Natural killer cell (primary cell): ENCODE measurements around the gene FRY. TPM values are rescaled to one million over a fixed set of nuclear protein-coding genes. Genes with fewer than 3 reads are reported as not detected.
A peak's percentile ranks its signal among the peaks of the same experiment; 100 is the strongest.

Experiments used
- ATAC-seq, 3 donors: fragments of 150-1000 bp in 2 of 3; fragments of 200-7000 bp in 1 of 3; cut with Tn5 transposase; 1 replicate in 1 of 3; 2 replicates in 2 of 3; pipeline ENCODE4 v1.10.0; 2021; ENCODE audit warnings: mild to moderate bottlenecking in 2 of 3, moderate library complexity in 2 of 3
- DNase-seq, 2 donors: peaks; one replicate each; pipeline versions ENCODE4 v3.0.0 to v3.0.0-alpha.2; 2013 to 2021; ENCODE audit warnings: mixed read lengths in 1 of 2
- H3K27ac ChIP-seq: one replicate; pipeline ENCODE4 v1.5.1; 2013; ENCODE audit warnings: mild to moderate bottlenecking, low read length
- H3K27me3 ChIP-seq: one replicate; pipeline ENCODE4 v1.6.1; 2013; ENCODE audit warnings: low read length; ENCODE audit not compliant: control insufficient read depth, insufficient read depth
- H3K36me3 ChIP-seq: one replicate; pipeline ENCODE4 v1.6.1; 2013; ENCODE audit warnings: low read length; ENCODE audit not compliant: control insufficient read depth, insufficient read depth
- H3K4me1 ChIP-seq: one replicate; pipeline ENCODE4 v1.6.1; 2013; ENCODE audit warnings: low read length; ENCODE audit not compliant: control insufficient read depth, insufficient read depth
- H3K4me3 ChIP-seq: one replicate; pipeline ENCODE4 v1.5.1; 2013; ENCODE audit warnings: low read length
- H3K9me3 ChIP-seq: one replicate; pipeline ENCODE4 v1.6.1; 2013; ENCODE audit warnings: low read length; ENCODE audit not compliant: control insufficient read depth, insufficient read depth
- H3K27ac Mint-ChIP-seq, 2 donors: one replicate each; pipeline ENCODE4 v1.8.0; 2022; ENCODE audit warnings: mild to moderate bottlenecking in 2 of 2, mixed read lengths in 2 of 2, moderate library complexity in 1 of 2
- H3K27me3 Mint-ChIP-seq, 2 donors: one replicate each; pipeline ENCODE4 v1.8.0; 2022; ENCODE audit warnings: low read depth in 2 of 2, mixed read lengths in 2 of 2
- H3K36me3 Mint-ChIP-seq: one replicate; pipeline ENCODE4 v1.8.0; 2022; ENCODE audit warnings: mixed read lengths
- H3K4me1 Mint-ChIP-seq, 2 donors: one replicate each; pipeline ENCODE4 v1.8.0; 2022; ENCODE audit warnings: mixed read lengths in 2 of 2
- H3K4me3 Mint-ChIP-seq: one replicate; pipeline ENCODE4 v1.8.0; 2022; ENCODE audit warnings: mild to moderate bottlenecking, moderate library complexity, mixed read lengths
- H3K9me3 Mint-ChIP-seq, 2 donors: one replicate each; pipeline ENCODE4 v1.8.0; 2022; ENCODE audit warnings: mixed read lengths in 2 of 2
- CTCF ChIP-seq: fragments of 200-600 bp; IDR thresholded peaks from one replicate; pipeline ENCODE4 v1.8.0; 2022; ENCODE audit warnings: antibody characterized with exemption
- WGBS: methylation state at CpG from one replicate; pipeline ENCODE4 v1.1.7; 2013; ENCODE audit warnings: missing lambda C conversion rate; ENCODE audit not compliant: insufficient coverage; 5-methylcytosine and 5-hydroxymethylcytosine counted together
- intact Hi-C: fragments of 100-400 bp; cut with micrococcal nuclease; formaldehyde crosslinking; loops from one replicate; pipeline ENCODE4 v1.14.2; 2022
- total RNA-seq, 4 donors: library from RNA; stranded (reverse); fragments of 120-200 nt in 1 of 4; gene quantifications; one replicate each; pipeline versions ENCODE4 v1.2.3 to v1.2.4, GENCODE V29; 2013 to 2022

FRY gene
- total RNA-seq, 3 donors from 2014 or later (not counting 1 experiment from before 2014, with no cell fraction given) = 25.1 to 52.1 (median 27.4) TPM

GRCh38 chr13:32252812-32253438 lies 221.4 kb downstream of the FRY start:
- TF ChIP-seq CTCF = no peak
- H3K9me3 Mint-ChIP-seq = no peaks in the 10 kb centered on the region
- Histone ChIP-seq H3K27ac (no peak overlapping the region), H3K27me3 (no peaks in the 10 kb centered on the region), H3K4me3 (no peak overlapping the region), H3K4me1 (peaks cover 14% of the 10 kb centered on the region), H3K36me3 (peaks cover 4% of the 10 kb centered on the region), H3K9me3 (no peaks in the 10 kb centered on the region)
- no peak overlapping the region for H3K4me3 Mint-ChIP-seq
- ATAC-seq (peak; percentile 64 to 91 (median 79)), DNase-seq (no peak)
- H3K27ac Mint-ChIP-seq = peak overlapping the region in 1 of 2 donors; percentile 69
- WGBS = 65% methylated on average over 3 of the region's 4 CpGs
- H3K4me1 Mint-ChIP-seq = peaks cover 35 to 38% of the 10 kb centered on the region in 2 donors
- intact Hi-C loops = no loop called here
- H3K36me3 Mint-ChIP-seq = peaks cover 7% of the 10 kb centered on the region
- H3K27me3 Mint-ChIP-seq = no peaks in the 10 kb centered on the region

GRCh38 chr13:32253911-32254399 lies 222.4 kb downstream of the FRY start:
- WGBS = 91% methylated on average over 11 of the region's 14 CpGs
- no peaks in the 10 kb centered on the region for H3K9me3 ChIP-seq
- Mint-ChIP-seq H3K4me1 (peaks cover 30% of the 10 kb centered on the region in 2 donors), H3K4me3 (no peak overlapping the region), H3K27me3 (no peaks in the 10 kb centered on the region), H3K36me3 (peaks cover 7% of the 10 kb centered on the region), H3K27ac (no peak overlapping the region), H3K9me3 (no peaks in the 10 kb centered on the region)
- H3K4me1 ChIP-seq = peaks cover 10% of the 10 kb centered on the region
- TF ChIP-seq CTCF = no peak
- no peak for ATAC-seq
- DNase-seq = no peak
- peaks cover 4% of the 10 kb centered on the region for H3K36me3 ChIP-seq
- H3K4me3 ChIP-seq = no peak overlapping the region
- no peak overlapping the region for H3K27ac ChIP-seq
- intact Hi-C loops = no loop called here
- H3K27me3 ChIP-seq = no peaks in the 10 kb centered on the region

- Histone ChIP-seq H3K27me3 (no peaks in the 10 kb centered on the region), H3K9me3 (no peaks in the 10 kb centered on the region), H3K27ac (no peak overlapping the region), H3K4me3 (no peak overlapping the region), H3K36me3 (peaks cover 4% of the 10 kb centered on the region), H3K4me1 (peaks cover 8% of the 10 kb centered on the region)
- H3K4me1 Mint-ChIP-seq = peaks cover 25 to 26% of the 10 kb centered on the region in 2 donors
- no peaks in the 10 kb centered on the region for H3K9me3 Mint-ChIP-seq
- ATAC-seq (no peak), DNase-seq (no peak)
- H3K27ac Mint-ChIP-seq = no peak overlapping the region
- intact Hi-C loops = no loop called here
- H3K36me3 Mint-ChIP-seq = peaks cover 7% of the 10 kb centered on the region
- H3K4me3 Mint-ChIP-seq = no peak overlapping the region
- H3K27me3 Mint-ChIP-seq = no peaks in the 10 kb centered on the region
- WGBS = no CpG with 5 or more reads among the region's 3 CpGs
- TF ChIP-seq CTCF = no peak
Measured at GRCh38 chr13:32254416-32254815, 222.8 kb downstream of the FRY start.
